Activated CD8-positive, alpha-beta memory T cell treated with anti-CD3 and anti-CD28 coated beads, Interleukin-2, amount 50 U/mL, for 4 hours (primary cell): Measurements from ENCODE around the gene DPYSL5.
"Not testable (repeated sequence)": the region's sequence is repeated elsewhere in the genome, so short reads cannot be mapped to it uniquely, and the experiment has no call there.

Source experiments
- DNase-seq: peaks from one replicate; pipeline ENCODE4 v3.0.0-alpha.2; 2020

DPYSL5 gene

GRCh38 chr2:26876260-26876659, 28.3 kb downstream of the DPYSL5 start:
- no peak for DNase-seq

DNA sequence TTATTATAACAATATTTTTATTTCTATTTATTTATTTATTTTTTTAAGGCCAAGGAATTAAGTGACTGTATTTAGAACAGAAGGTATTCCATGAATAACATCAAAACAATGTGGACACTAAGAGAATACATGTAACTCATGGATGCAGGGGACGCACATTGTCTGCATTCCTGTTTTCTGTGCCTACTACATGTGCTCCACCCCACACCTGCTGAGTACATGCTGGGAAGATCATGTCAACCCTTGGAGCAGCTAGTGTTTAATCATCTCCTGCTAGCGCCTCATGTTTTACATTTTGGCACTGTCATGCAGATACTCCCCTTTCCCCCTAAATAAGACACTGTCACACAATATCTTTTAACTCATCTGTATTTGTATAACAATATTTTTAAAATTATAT, 29.3 kb downstream of the DPYSL5 start:
- no peak for DNase-seq

- DNase-seq = no peak
Measured at GRCh38 chr2:26880161-26880560, 32.2 kb downstream of the DPYSL5 start.

DNA sequence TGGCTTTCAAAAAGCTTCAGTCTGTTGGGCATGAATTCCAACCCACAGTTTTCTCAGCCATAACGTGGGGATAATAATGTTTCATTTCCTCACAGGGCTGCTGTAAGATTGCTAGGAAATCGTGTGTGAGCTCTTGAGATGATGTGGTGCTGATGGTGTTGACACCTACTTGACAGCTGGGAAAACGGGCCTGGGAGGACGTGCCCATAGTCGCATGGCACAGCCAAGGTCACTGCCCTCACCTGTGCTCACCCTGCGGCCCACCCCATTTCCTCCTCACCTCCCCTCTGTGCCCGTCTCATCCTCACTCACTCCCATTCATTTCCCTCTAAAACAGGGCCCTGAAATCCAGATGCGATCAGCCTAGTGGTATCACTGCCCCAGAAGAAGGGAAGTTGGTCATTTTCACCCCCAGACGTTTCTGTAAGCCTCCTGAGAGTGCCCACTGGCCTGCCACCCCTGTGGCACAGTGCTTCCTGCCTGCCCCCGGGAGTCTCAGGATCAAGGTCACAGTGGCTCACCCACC, 33.0 kb downstream of the DPYSL5 start:
- no peak for DNase-seq

DNA sequence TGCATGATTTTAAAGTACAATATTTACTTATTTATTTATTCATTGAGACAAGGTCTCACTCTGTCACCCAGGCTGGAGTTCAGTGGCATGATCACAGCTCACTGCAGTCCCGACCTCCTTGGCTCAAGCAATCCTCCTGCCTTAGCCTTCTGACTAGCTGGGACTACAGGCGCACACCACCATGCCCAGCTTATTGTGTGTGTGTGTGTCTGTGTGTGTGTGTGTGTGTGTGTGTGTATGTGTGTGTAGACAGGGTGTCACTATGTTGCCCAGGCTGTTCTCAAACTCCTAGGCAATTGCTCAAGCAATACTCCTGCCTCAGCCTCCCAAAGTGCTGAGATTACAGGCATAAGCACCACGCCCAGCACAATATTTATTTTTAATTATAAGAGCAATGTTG, 34.3 kb downstream of the DPYSL5 start:
- DNase-seq = not testable (repeated sequence)

DNA sequence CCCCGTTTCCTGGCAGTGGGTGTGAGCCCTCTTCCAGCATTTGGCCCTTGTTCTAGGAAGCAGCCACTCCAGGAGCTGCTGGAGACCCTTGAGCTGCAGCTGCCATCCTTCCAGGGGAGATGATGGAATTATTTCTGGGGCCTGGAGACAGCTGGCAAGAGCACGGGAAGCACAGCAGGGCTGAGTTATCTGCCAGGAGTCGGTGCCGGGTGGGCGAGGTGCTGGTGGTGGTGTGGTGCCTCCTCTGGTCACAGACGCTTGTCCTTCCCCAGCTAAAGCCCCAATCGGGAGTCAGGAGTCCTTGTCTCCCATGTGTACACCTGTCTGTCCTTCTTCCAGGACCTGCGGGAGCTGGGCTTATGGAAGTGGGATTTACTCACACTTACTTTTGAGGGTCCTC, 36.0 kb downstream of the DPYSL5 start:
- DNase-seq = no peak

DNA sequence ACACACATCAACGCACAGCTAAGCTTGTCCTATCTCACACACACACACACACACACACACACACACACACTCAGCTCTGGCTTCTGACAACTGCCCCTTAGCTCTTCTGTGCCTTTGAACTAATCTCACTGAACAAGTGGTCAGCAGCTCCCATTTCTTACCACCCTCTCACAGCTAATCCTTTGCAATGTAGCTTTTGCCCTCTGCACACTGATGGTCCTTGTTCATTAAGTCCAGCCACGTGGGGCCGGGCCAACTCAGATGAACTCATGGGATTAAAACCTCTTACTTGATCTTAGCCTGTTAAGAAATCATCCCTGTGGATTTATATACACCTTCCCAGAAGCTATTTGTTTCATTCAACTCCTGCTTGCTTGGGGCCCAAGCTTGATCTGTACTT, 36.6 kb downstream of the DPYSL5 start:
- no peak for DNase-seq

DNA sequence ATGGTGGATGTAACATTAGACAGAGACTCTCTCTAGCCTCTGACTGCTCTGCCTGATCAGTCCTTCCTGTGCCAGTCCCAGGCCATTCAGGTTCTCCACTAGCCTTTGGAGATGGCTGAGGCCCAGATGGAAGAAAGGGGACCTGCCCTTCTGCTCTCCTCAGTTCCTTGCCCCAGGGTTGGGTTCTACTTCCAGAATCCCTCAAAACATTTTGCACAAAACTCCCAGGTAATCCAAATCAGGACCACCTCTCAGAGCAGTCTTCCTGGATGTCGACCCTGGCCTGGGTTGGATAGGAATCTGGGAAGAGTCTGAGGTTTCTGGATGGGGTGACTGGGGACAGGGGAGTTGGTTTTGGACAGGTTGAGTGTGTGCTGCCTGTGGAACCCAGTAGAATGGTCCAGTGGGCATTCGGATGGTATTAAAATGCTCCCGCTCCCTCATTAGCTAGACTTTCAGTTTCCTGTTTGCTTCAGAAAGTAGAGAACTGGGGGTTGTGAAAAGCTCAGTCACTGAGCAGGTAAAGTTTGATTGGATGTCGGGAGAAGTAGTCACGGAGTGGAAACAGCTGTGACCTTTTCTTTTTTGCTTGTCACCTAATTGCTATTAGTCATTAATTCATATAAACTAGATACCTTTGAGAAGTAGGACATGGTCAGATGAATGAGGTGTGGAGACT, 37.9 kb downstream of the DPYSL5 start:
- no peak for DNase-seq

- DNase-seq = no peak
Measured at GRCh38 chr2:26886736-26887135, 38.8 kb downstream of the DPYSL5 start.

DNA sequence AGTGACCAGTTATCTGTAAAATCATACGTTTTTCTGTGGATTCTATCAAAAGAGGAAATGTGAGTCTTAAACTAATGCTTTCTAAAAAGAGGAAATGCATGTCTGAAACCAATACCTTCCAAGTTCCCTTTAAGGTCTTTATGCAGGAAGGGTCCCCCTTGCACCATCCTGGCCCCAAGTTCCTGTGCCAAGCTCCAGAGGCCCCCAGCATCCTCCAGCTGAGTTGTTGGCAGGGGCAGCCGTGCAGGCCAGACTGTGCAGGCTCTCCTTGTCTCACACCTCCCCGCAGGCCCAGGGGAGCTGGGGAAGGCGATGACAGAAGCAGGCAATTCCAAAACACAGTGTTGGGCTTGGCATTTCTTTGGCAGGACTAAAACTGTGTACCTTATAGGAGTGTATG, 39.2 kb downstream of the DPYSL5 start:
- DNase-seq = no peak

- DNase-seq = no peak
Measured at GRCh38 chr2:26889796-26890195, 41.9 kb downstream of the DPYSL5 start.

DNA sequence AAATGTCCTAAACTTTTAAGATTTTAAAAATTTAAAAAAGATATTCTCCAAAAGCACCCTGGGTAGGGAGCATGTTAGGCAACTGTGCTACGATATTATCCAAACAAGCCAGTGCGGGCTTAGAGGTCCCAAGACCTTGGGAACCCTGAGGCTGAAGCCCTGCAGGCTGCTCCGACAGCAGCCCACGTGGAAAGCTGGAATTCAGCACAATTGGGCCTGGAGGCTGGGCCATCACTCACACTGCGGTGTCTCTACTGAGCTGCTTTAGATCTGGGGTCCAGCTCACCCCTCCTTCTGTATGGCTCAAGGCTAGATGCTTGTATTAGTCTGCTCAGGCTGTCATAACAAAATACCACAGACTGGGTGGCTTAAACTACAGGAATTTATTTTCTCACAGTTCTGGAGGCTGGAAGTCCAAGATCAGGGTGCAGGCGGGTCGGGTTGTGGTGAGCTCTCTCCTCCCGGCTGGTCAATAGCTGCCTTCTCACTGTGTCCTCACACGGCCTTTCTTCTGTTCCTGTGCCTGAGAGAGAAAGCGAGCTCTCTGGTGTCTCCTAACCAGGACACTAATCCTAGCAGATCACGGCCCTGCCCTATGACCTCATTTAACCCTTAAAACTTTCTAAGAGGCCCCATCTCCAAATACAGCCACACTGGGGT, 42.5 kb downstream of the DPYSL5 start:
- DNase-seq = no peak

DNA sequence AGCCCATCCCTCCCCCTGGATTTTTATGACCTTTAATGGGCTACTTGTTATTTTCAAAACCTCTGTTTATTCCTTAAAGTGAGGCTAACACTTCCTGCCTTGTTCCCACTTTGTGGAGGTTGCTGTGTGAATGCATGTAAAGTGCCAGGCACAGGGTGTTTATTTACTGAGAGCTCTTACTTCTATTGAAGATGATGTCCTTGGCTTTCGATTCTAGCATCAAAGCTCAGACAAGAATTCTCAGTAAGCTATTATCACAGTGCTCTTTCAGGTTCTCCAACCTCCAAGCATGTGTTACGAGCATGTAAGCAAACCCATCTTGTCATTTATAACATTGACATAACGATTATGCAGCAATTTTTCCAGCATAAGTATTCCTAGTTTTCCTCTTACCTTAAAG, 44.2 kb downstream of the DPYSL5 start:
- DNase-seq = no peak

- DNase-seq = no peak
Measured at GRCh38 chr2:26892922-26893524, 45.1 kb downstream of the DPYSL5 start.

DNA sequence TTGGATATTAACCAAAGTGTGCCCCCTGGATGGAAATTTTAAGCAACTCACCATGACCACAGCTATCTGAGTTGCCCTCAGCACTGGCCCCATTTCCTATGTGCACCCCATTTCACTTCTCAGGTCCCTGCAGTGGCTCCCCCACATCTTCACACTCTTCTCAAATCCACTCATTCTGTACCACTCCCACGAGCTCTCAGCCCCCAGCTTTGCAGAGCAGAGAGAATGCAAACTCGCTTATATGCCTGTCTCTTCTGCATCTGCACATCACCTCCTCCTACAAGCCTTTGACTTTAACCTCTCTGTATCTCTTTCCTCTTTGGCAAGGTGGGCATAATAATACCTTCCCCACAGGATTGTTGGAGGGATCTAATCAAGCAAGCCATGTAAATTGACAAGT, 46.2 kb downstream of the DPYSL5 start:
- no peak for DNase-seq

DNA sequence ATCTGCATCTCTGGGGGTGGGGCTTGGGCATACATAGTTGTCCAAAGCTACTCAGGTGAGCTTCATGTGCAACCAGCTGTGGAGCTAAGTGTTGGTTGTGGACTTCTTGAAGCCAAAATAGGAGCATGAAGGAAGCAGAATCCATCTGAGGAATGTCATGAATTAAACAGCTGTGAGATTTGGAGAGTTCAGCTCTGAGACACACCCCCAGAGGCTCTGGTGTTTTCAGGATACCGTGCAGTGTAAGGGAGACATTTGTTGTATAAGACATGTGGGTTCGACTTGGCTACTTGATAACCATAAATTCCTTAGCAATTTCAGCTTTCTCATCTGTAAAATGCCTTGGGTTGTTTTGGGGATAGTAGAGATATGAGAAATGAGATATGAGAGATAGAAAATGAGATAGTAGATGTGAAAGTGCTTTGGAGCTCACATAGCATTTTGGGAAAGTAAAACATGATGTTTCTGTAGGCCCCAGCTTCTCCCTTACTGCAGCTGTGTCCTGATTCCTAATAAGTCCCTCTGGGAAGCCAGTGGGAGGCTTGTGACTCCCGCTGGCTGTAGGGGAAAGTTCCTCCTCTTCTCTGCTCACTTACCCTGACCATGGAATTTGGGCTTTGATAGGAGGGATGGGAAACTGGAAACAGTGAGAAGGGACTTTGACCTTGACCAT, 50.0 kb downstream of the DPYSL5 start:
- DNase-seq = no peak

DNA sequence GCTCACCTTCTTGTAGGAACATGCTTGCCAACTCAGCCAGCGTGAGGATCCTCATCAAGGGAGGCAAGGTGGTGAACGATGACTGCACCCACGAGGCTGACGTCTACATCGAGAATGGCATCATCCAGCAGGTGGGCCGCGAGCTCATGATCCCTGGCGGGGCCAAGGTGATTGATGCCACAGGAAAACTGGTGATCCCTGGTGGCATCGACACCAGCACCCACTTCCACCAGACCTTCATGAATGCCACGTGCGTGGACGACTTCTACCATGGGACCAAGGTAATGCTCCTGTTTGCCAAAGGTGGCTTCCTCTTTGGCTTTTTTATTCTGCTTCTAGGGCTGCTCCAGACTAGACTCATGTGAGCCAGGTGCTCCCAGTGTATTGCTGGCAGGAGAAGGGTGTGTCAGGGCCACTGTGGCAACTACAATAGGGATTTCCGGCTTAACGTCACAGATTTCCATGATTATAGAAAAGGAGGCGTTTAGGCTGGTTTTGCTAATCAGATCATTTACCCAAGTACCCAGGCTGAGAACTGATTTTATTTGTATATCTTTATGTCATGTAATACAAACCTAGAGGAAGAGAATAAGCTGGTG, 50.6 kb downstream of the DPYSL5 start:
- no peak for DNase-seq

GRCh38 chr2:26899500-26900164, 51.7 kb downstream of the DPYSL5 start:
- DNase-seq = no peak

GRCh38 chr2:26900831-26901321, 52.9 kb downstream of the DPYSL5 start:
- DNase-seq = no peak

DNA sequence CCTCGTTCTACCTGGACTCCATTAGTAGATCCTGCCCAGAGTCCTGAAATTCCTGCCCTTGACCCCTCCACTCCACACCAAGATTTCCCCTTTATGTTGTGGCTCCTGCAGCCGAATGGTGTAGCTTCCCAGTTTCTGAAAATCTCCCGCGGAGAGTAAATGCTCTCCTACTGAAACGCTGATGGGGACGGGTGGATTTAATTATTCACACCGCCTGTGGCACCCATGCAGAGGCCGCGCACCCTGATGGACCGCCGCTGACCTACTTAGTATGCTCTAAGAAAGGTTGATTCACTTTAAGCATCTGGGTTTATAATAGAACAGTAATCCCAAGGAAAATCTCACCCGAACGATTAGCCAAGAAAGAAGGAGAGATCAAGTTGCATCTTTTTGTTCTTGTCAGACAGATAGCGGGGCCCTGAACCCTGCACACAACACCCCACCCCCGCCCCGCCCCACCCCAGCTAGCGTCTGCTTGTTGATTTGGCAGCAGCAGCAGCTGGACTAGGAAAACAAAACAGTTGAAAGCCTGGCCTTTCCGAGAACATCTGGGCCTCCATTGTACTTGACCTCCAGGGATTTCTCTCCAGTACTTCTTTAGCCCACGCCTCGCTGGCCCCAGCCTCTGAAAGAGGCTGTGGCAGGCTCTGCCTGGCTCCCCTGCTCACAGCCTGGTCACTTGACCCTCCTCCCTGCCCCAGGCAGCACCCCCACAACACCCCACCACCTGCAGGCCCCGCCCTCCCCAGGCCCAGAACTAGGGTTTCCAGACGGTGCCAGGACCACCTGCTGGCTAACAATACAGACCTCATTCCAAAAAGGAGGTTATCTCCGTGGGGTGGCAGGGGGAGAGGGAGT, 53.6 kb downstream of the DPYSL5 start:
- no peak for DNase-seq

- DNase-seq = no peak
Measured at GRCh38 chr2:26903676-26904075, 55.7 kb downstream of the DPYSL5 start.

DNA sequence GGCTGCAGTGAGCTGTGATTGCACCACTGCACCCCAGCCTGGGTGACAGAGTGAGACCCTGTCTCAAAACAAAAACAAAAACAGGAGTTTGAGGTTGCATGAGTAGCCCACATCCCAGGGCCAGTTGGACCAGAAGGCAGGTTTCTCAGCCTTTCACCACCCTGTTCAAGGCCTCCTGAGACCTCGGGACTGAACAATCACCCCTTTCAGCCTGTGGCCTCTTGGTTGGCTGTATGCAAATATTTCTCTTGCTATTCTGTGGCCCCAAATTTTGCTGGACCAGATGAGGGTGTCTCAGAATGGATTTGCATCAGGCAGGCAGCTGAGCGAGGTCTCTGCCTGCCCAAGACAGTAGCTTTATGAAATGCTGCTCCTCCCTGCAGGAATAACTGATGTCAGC, 56.9 kb downstream of the DPYSL5 start:
- no peak for DNase-seq
